Type B pancreatic cell (in vitro differentiated cells): Measurements from ENCODE around the gene HYAL1. TPM values are rescaled to one million over a fixed set of nuclear protein-coding genes. Genes with fewer than 3 reads are reported as not detected.

ENCODE experiments used
- DNase-seq: peaks from one replicate; pipeline ENCODE4 v3.0.0; 2021; ENCODE audit warnings: mixed read lengths; ENCODE audit not compliant: unreplicated experiment; ENCODE audit errors: extremely low spot score
- H3K27ac Mint-ChIP-seq: 2 replicates; pipeline ENCODE4 v1.8.0; 2021; ENCODE audit warnings: mild to moderate bottlenecking, mixed read lengths
- H3K27me3 Mint-ChIP-seq: 2 replicates; pipeline ENCODE4 v1.8.0; 2021; ENCODE audit warnings: mixed read lengths
- H3K36me3 Mint-ChIP-seq: 2 replicates; pipeline ENCODE4 v1.8.0; 2021; ENCODE audit warnings: mixed read lengths
- H3K4me1 Mint-ChIP-seq: one replicate; pipeline ENCODE4 v1.8.0; 2021; ENCODE audit warnings: mixed read lengths; ENCODE audit not compliant: unreplicated experiment
- H3K4me3 Mint-ChIP-seq: 2 replicates; pipeline ENCODE4 v1.8.0; 2021; ENCODE audit warnings: mild to moderate bottlenecking, mixed read lengths
- H3K9me3 Mint-ChIP-seq: 2 replicates; pipeline ENCODE4 v1.8.0; 2021; ENCODE audit warnings: mixed read lengths
- CTCF ChIP-seq: fragments of 200-600 bp; sonication (generic); conservative IDR thresholded peaks from 2 replicates; pipeline ENCODE4 v1.5.0; 2021; ENCODE audit warnings: antibody characterized with exemption, mild to moderate bottlenecking
- total RNA-seq: library from RNA; stranded (reverse); gene quantifications from 2 replicates; pipeline ENCODE4 v1.2.1, GENCODE V29; 2021; ENCODE audit warnings: low replicate concordance

Gene HYAL1
- total RNA-seq, 1 donor from 2014 or later = 3.7 TPM

DNA sequence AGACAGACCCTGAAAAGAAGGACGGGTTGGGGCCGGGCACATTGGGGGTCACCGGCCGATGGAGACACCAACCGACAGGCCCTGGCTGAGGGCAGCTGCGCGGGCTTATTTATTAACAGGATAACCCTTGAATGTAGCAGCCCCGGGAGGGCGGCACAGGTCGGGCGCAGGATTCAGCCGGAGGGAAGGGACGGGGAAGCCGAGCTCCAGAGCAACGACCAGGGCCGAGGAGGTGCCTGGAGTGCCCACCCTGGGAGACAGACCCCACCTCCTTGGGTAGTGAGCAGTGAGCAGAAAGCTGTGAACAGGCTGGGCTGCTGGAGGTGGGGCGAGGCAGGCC lies 26.6 kb downstream of the HYAL1 start:
- peaks cover 32% of the 10 kb centered on the region for H3K27me3 Mint-ChIP-seq
- no peak overlapping the region for H3K27ac Mint-ChIP-seq
- no peak overlapping the region for H3K4me3 Mint-ChIP-seq
- H3K9me3 Mint-ChIP-seq = no peaks in the 10 kb centered on the region
- peaks cover 20% of the 10 kb centered on the region for H3K4me1 Mint-ChIP-seq
- no peak for DNase-seq
- H3K36me3 Mint-ChIP-seq = peaks cover 9% of the 10 kb centered on the region
- TF ChIP-seq CTCF = no peak

DNA sequence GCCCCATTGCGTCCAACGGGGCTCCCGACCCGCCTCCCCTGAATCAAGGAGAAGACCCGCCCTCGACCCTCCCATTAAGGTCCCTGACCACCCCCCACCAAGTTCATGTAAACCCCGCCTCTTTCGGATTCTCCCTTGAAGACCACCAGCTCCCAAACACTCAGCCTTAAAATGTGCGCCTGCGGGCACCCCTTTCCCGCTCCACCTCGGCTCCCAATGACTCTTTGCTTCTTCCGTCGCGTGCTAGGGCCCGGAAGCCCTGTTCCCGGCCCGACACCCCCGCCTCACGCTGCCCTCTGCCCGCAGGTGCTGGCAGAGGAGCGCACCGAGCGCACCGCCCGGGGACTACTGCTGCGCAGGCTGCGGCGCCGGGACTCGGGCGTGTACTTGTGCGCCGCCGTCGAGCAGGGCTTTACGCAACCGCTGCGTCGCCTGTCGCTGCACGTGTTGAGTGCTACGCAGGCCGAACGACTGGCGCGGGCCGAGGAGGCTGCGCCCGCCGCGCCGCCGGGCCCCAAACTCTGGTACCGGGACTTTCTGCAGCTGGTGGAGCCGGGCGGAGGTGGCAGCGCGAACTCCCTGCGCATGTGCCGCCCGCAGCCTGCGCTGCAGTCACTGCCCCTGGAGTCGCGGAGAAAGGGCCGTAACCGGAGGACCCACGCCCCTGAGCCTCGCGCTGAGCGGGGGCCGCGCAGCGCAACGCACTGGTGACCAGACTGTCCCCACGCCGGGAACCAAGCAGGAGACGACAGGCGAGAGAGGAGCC lies 27.2 kb downstream of the HYAL1 start:
- peaks cover 9% of the 10 kb centered on the region for H3K36me3 Mint-ChIP-seq
- no peak for DNase-seq
- no peak for TF ChIP-seq CTCF
- peaks cover 32% of the 10 kb centered on the region for H3K27me3 Mint-ChIP-seq
- H3K4me3 Mint-ChIP-seq = no peak overlapping the region
- peaks cover 25% of the 10 kb centered on the region for H3K4me1 Mint-ChIP-seq
- H3K27ac Mint-ChIP-seq = no peak overlapping the region
- H3K9me3 Mint-ChIP-seq = no peaks in the 10 kb centered on the region

DNA sequence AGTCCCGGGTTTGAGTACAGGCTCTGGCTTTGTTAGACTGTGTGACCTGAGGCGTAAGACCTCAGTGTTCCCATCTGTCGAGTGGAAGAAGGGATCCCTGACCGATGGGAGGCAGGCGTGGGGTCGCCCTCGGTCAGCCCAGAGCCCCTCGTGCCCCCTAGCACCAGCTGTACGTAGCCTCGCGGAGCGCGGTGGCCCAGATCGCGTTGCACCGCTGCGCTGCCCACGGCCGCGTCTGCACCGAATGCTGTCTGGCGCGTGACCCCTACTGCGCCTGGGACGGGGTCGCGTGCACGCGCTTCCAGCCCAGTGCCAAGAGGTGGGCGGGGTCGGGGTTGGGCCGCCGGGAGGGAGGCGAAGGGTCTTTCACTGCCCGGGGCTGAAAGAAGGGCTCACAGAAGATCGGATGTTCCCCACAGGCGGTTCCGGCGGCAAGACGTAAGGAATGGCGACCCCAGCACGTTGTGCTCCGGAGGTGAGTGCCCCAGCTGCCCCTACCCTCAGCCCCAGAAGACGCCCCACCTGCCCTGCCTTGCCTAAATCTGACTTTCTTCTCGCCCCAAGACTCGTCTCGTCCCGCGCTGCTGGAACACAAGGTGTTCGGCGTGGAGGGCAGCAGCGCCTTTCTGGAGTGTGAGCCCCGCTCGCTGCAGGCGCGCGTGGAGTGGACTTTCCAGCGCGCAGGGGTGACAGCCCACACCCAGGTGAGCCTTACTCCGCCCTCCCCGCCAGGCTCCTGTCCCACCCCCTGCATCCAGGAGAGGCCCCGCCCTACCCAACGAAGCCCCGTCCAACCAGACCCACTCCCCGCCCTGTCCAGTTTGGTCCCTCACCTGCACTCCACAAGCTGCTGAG lies 28.0 kb downstream of the HYAL1 start:
- Mint-ChIP-seq H3K4me3 (peak overlapping the region; percentile 69), H3K36me3 (peaks cover 9% of the 10 kb centered on the region), H3K4me1 (peaks cover 26% of the 10 kb centered on the region), H3K9me3 (no peaks in the 10 kb centered on the region), H3K27ac (no peak overlapping the region), H3K27me3 (peaks cover 32% of the 10 kb centered on the region)
- no peak for TF ChIP-seq CTCF
- DNase-seq = no peak

DNA sequence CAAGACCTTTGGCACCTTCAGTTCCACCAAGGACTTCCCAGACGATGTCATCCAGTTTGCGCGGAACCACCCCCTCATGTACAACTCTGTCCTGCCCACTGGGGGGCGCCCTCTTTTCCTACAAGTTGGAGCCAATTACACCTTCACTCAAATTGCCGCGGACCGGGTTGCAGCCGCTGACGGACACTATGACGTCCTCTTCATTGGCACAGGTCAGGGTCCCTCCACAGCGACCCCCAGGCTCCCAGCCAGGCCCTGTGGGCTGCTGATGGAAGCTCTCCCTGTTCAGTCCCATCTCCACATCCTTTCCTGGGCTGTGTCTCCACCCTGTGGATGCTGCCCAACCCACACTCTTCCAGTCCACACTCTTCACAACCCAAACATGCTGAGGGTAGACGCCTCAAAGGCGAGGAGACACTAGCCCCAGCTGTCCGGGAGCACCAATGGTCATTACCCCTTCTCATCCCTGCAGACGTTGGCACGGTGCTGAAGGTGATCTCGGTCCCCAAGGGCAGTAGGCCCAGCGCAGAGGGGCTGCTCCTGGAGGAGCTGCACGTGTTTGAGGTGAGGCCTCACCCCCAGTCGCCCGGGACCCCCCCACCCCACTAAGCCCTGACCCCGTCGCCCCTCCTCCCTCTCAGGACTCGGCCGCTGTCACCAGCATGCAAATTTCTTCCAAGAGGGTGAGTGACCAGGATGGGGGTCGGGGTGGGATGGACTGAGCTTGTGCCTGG lies 28.8 kb downstream of the HYAL1 start:
- Mint-ChIP-seq H3K4me3 (peak overlapping the region; percentile 58), H3K27me3 (peaks cover 32% of the 10 kb centered on the region), H3K9me3 (no peaks in the 10 kb centered on the region), H3K27ac (peak overlapping the region; percentile 74), H3K4me1 (peaks cover 27% of the 10 kb centered on the region), H3K36me3 (peaks cover 9% of the 10 kb centered on the region)
- no peak for DNase-seq
- peak; percentile 85 for TF ChIP-seq CTCF

GRCh38 chr3:50273689-50274065 lies 29.7 kb downstream of the HYAL1 start:
- peaks cover 33% of the 10 kb centered on the region for H3K4me1 Mint-ChIP-seq
- TF ChIP-seq CTCF = no peak
- H3K4me3 Mint-ChIP-seq = no peak overlapping the region
- H3K27me3 Mint-ChIP-seq = peaks cover 32% of the 10 kb centered on the region
- peaks cover 9% of the 10 kb centered on the region for H3K36me3 Mint-ChIP-seq
- no peak overlapping the region for H3K27ac Mint-ChIP-seq
- no peak for DNase-seq
- no peaks in the 10 kb centered on the region for H3K9me3 Mint-ChIP-seq
